Epithelial cell of alveolus of lung (primary cell): ENCODE data around the gene COL6A2. TPM values are rescaled to one million over a fixed set of nuclear protein-coding genes. Genes with fewer than 3 reads are reported as not detected.

Experiments used
- total RNA-seq: library from RNA; depleted of rRNA; stranded (reverse); fragments of >200 nt; gene quantifications from 2 replicates; pipeline ENCODE4 v1.2.1, GENCODE V29; 2015

Gene COL6A2
- total RNA-seq, result 1,554 and 1,623 TPM in 2 replicates

DNA sequence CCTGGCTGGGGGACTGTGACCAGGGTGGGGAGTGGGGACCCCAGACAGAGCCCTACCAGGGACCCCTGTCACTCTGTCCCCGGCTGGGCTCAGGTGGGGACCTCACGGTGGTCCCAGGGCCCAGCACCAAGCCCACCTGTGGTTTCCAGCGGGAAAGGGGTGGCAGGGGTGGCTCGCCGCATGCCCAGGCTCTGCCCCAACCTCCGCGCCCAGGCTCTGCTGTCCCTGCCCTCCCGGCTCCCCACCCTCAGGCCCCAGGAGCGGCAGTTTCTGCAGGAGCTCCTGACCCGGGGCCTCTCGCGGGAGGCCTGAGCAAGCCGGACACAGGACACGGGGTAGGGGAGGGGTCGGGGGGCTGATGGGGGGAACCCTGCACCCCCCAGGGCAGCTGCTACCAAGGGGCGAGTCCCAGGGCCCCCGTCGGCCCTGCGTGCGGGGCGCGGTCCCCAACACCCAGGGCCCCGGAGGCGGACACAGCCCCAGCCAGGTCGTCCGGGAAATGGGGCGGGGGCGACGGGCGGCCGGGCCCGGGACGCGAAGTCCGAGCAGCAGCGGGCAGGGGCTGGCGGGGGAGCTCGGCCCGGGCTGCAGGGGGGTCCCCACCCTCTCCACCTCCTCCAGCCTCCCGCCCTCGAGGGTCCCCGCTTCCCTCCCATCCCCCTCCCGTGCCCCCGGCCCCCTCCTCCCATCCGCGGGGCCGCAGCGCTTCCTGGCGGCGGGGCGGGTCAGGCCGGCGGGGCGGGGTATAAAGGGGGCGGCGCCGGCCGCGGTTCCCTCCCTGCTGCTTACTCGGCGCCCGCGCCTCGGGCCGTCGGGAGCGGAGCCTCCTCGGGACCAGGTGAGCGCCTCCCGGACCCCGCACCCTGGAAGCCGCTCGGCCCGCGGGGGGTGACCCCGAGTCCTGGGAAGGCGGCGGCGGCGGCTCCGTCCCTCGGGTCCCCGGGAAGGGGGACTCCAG, at the start of gene COL6A2:
Gene COL6A2 (plus strand): TSS at position 777 of the 958 bp plus-strand sequence.

DNA sequence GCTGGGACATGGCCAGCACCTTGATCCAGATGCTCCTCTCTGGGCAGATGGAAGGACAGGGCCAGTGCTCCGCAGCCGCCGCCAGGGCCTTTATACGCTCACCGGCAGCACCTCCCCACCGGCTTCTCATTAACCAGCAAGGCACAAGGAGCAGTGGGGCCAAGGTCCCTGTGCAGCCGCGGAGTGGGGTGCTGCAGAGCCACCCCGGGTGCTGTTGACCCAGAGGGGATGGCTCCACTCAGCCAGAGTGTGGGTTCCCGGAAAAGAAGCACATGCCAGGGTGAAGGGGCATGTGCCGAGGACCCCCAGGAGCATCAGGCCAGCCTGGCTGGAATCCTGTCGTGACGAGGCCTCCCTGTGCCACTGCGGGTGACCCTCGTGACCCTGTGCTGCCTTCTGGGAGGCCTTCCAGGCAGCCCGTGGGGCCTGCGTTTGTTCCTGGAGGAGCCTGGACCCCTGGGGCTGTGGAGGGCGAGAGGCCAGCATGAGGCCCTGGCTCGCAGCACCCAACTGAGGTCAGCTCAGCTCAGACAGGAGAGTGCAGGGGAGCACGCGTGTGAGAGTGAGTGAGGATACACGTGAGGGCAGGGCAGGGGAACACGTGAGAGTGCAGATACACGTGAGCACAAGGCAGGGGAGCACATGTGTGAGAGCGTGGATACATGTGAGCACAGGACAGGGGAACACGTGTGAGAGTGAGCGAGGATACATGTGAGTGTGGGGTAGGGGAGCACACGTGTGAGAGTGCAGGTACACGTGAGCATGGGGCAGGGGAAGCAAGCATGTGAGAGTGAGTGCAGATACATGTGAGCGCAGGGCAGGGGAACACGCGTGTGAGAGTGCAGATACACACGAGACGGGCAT, 57.8 kb downstream of the COL6A2 start, which contains the start of gene FTCD:
Gene FTCD (minus strand): TSS at position 66 of the 864 bp plus-strand sequence. CDS start 56 bp downstream, at position 10.

Other genes starting within 250 kb of the COL6A2 start
- gene COL6A1, start 116.3 kb upstream of the COL6A2 start, total RNA-seq, result 1,740 and 2,083 TPM in 2 replicates
- gene FTCD, start 57.5 kb downstream of the COL6A2 start, total RNA-seq, result not detected in 2 replicates
- gene SPATC1L, start 86.3 kb downstream of the COL6A2 start, total RNA-seq, result 17.5 and 30.8 TPM in 2 replicates
- gene LSS, start 130.7 kb downstream of the COL6A2 start, total RNA-seq, result 48.7 and 103 TPM in 2 replicates
- 44.5 and 47.8 TPM in 2 replicates for gene MCM3AP, start 187.5 kb downstream of the COL6A2 start, total RNA-seq
- 20.3 and 26.5 TPM in 2 replicates for gene YBEY, start 188.2 kb downstream of the COL6A2 start, total RNA-seq
- 3.7 and 5.0 TPM in 2 replicates for gene C21orf58, start 225.8 kb downstream of the COL6A2 start, total RNA-seq
- 13.7 and 14.4 TPM in 2 replicates for gene PCNT, start 226.0 kb downstream of the COL6A2 start, total RNA-seq